GM18507 (cell line): ENCODE data around the gene HIP1R.
"Not testable (repeated sequence)": the region's sequence is repeated elsewhere in the genome, so short reads cannot be mapped to it uniquely, and the experiment has no call there.

ENCODE experiments used
- DNase-seq: peaks from one replicate; pipeline ENCODE4 v3.0.0; 2011; ENCODE audit warnings: low read depth; ENCODE audit not compliant: insufficient read length; ENCODE audit errors: extremely low spot score
- FAIRE-seq: peaks from 2 replicates; lab custom pipeline; 2011; peaks lifted over from hg19 to GRCh38; lab: Jason Lieb, UNC

The HIP1R gene

DNA sequence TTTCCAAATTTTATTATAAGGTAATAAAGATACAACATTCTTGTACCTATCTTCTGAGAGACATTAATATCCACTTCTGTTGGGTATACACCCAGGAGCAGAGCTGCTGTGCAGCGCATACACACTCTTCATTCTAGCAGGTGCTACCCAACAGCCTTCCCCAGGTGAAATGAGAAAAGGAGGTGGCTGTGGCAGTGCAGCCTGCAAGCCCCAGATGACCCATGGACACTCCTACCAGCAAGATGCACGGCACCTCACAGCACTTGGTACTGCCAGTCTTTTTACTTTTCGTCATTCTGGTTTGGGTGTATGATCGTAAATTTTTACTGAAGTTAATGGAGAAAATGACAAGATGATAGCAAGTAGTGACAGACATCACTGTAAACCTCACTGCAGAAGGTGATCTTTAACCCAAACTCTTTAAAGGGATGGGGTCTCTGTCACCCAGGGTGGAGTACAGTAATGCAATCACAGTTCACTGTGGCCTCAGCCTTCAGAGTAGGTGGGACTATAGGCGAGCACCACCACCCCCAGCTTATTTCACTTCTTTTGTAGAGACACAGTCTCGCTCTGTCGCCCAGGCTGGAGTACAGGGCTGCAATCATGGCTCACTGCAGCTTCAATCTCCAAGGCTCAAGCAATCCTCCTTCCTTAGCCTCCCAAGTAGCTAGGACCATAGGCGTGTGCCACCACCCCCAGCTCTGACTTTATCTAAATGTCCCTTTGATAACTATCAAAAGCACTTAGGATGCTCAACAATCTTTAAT, 34.1 kb downstream of the HIP1R start:
- DNase-seq (no peak), FAIRE-seq (no peak)

DNA sequence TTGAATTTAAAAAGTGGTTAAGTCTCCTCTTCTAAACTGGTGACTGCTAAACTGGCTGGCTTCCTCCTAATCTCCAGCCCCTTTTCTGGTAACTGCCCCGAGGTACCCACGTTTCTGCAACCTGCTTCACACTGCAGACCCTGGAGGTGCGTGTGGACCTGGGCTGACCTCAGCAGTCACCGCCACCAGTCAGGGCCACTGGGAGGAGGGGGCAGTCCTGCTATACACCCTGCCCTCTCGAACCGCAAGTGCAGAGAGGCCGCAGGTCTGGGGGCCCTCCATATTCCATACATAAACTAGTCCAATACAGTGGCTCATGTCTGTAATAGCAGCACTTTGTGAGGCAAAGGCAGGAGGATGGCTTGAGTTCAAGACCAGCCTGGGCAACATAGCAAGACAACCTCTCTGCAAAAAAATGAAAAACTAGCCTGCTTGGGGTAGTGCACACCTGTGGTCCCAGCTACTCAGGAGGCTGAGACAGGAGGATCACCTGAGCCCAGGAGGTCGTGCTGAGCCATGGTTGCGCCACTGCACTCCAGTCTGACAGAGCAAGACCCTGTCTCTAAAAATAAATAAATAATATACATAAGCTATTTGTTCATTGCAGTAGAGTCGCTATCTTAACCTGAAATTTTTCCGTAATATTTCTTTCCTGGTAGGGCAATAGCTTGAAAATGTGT, 35.0 kb downstream of the HIP1R start:
- DNase-seq (no peak), FAIRE-seq (no peak)

DNA sequence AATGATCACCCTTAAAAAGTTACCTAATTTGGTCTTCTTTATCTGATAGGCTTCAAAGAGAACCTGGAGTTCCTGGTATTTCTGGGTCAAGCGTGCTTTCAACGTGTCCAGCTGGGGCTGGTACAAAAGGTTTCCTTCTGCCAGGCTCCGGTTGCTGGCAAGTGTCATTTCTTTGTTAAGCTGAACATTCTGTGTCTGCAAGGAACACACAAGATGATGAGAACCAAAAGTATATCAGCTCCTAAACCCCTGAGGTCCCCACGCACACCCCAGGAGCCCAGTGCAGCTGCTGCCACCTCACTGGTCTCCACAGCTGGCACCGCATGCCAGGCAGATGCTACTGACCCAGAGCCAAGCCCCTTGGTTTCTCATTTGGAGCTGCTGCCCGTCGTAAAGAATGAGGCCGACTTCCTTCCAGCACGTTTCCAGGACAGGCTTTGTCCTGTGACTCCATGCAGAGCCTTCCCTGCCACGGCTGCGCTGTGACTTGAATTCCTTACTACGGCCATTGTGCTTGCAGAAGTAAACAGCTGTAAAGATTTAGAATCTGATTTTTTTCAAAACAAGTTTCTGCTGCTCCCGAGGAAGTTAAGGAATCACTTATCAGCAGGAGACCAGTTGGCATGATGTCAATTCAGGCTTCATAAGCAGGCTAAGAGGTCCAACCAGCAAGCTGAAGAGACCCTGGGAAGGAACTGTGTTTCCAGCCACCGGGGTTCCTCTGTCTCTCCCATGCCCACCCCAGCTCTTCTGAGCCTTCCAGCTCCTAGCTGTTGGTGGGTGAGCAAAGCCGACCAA, 35.8 kb downstream of the HIP1R start:
- no peak for DNase-seq
- FAIRE-seq = peak; percentile 9

DNA sequence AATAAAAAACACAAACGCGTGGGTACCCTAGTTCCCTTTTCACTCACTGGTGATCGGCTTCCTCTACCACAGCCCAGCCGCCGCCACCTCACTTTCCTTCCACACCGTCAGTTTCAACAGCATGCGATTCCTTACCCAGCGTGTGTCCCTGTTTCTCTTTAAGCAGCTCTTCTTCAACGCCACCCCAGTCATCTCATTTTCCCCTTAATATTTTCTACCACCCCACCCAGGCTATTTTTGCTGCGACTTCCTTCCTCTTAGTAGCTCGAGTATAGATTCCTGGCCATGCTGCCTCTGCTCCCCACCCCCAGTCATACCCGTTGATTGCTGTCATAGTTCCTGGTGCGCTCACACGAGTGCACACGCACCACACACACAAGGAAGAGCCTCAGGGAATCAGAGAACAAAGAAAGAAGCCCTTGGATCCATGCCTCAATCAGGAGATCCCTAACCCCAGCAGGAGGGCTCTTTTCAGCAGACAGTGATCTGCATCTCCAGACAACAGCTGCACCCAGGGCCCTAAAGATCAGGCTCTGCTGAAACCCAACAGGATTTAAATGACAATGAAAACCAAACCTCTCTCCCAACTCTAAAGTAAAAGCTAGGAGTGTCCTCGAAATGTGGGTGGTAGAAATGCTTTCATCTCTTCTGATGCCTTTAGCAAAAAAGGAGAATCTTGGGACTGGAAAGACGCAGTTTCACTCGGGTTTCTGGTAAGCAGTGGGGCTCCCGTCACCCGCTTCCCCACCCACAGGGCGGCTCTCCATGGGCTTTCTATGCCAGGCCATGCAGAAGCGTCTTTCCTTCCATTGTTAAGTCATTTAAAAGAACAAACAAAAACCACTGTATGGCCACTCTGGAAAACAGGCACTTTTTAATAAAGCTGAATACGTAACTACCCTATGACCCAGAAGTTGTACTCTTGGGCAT, 36.9 kb downstream of the HIP1R start:
- no peak for DNase-seq
- peak; percentile 75 for FAIRE-seq

DNA sequence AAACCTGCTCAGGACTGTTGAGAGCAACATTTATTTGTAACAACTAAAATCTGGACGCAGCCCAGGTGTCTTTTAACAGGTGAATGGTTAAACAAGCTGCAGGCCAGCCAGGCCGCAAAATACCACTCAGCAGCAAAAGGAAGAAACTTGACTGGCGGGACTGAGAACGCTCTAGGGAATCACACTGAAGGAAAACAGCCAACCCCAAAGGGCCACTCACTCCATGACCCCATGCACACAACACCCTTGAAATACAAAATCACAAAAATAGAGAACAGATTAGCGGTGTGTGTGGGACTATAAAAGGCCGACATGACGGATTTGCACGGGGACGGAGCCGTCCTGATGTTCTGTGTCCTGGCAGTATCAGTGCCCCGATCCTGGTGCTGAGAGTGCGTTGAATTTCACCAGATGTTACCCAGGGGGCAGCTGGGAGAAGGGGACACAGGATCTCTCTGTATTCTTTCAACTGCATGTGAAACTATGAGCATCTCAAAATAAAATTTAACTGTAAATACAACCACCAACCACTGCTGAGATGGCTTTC, 37.6 kb downstream of the HIP1R start:
- no peak for FAIRE-seq
- DNase-seq = no peak

DNA sequence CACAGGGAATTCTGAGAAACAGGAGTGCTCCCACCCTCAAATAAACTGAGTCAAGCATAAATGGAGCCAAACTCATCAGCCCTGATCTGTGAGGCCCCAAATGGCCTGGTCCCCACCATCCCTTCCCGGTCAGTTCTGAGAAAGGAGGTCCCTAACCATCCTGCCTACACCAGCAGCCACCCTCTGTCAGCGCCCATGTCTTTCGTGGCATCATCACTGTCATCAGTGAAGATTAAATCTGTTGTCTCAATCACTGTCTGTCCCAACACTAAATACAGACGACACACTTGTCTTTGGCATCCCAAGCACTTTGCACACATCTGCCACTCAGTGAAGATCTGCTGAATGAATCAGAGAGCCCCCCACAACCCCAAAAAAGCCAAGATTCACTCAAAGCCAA, 38.3 kb downstream of the HIP1R start:
- no peak for FAIRE-seq
- DNase-seq = no peak

DNA sequence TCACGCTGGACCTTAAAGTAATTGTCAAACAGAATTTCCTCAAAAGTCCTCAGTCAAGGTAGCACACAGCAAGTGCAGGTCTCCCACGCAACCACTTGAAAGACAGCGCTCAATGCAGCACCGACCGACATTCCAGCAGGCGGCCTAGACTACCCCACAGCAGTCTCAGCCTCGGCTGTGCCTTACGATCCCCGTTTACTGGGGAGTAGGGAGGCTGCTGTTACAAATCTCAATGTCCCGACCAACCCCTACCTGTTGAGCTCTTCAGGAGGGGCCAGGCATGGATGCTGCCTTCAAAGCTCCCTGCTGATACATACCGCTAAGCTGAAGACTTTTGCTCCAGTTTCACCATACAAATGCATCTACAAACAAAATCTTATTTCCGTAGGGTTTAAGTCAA, 38.8 kb downstream of the HIP1R start:
- FAIRE-seq (no peak), DNase-seq (no peak)

DNA sequence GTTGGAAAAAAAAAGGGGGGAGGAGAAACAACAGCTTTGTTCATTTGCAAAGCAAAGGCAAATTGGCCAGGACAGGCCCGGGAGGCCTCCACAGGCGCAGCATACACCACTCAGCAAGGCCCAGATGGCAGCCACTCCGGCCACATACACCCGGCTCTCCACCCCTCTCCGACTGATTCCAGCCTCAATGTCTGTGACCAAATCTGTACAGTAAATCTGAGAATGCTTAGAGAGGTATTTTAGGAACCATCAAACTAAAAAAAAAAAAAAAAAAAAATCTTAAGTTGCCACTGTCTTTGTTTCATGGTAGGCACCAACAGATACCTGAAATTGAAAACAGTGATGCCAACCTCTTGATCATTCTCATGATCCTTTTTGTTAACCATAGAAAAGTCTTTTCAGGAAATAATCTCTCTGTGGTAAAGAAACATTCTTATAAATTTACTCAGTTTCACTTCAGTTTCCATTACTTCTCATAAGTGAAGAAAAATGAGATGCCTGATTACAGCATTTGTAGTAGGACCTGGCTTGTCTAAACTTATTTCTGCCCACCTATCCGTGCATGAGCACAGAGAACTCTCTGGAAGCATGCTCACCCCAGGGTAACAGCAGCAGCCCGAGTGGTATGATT, 40.4 kb downstream of the HIP1R start:
- DNase-seq (no peak), FAIRE-seq (peak; percentile 70)

DNA sequence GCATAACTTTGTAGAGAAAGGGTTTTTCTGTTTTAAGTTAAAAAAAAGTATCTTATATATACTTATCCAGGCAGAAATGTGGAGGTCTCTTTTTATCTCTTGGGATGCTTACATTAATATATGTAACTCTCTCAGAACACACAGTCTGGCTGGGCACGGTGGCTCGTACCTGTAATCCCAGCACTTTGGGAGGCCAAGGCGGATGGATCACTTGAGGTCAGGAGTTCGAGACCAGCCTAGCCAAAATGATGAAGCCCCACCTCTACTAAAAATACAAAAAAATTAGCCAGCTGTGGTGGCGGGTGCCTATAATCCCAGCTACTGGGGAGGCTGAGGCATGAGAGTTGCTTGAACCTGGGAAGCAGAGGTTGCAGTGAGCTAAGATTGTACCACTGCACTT, 41.0 kb downstream of the HIP1R start:
- not testable (repeated sequence) for FAIRE-seq, DNase-seq

DNA sequence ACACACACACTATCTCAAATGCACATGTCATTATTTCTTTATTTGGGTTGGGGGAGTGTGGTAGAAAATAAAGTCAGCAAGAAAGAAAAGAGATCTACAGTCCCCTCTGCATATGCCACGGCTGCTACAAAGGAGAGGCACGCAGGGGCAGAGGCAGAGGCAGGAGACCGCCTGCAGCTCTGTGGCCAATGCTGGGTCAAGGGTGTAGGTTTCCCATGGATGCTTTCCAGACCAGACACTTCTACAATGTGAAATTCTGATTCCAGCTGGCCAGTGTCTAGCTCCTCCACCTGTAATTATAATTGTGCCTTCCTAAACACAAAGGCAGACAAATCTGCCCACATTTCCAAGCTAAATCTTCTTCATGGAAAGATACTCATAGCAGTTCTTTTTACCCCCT, 41.5 kb downstream of the HIP1R start:
- no peak for DNase-seq

DNA sequence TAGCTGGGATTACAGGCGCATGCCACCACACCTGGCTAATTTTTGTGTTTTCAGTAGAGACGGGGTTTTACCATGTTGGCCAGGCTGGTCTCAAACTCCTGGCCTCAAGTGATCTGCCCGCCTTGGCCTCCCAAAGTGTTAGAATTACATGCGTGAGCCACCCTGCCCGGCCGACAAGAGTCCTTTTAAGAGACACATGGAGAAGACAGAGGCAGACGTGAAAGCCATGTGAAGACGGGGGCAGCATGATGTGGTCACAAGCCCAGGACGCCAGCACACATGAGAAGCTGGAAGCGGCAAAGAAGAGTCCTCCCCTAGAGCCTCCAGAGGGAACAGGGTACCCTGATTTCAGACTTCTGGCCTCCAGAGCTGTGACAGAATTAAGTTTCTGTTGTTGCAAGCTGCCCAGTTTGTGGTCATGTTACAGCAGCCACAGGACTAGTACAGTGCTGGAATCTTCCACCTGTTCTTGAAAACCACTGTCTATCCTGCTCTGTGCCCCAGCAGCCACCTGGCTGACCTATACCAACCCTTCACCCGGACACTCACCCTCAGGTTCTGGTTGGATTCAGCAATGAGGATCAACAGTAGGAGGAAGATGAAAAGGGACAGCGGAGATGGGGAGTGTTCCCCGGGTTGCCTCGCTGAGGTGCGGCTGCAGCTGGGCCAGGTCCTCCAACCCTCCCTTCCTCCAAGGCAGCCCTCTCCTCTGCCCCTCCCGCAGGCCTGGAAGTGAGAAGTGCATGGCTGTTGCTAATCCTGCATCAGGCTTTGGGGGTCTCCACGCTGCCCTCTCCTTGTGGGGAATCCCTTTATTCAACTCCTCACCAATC, 43.7 kb downstream of the HIP1R start:
- FAIRE-seq = no peak
- DNase-seq = no peak

More for the DNA sequence above, 41.5 kb downstream of the HIP1R start:
- no peak for FAIRE-seq

DNA sequence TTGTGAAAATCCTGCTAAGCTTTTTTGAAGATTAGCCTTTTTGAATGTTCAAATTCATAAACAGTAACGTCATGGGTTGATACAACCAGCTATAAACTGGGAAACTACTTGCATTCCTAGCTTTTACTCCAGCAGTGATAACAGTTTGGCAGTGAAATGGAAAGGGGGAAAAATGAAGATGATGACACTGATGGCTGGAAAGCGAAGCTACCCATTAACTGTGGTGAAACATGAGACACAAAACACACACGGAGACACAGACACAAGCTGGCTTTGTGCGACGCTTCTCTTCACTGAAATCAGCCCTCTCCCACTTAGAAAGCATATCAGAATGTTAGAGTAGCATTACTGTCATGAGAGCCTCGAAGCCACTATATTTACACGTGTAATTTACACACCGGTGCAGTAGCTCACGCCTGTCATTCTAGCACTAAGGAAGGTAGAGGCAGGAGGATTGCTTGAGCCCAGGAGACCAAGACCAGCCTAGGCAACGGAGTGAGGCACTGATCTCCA, 45.0 kb downstream of the HIP1R start:
- no peak for FAIRE-seq
- no peak for DNase-seq

DNA sequence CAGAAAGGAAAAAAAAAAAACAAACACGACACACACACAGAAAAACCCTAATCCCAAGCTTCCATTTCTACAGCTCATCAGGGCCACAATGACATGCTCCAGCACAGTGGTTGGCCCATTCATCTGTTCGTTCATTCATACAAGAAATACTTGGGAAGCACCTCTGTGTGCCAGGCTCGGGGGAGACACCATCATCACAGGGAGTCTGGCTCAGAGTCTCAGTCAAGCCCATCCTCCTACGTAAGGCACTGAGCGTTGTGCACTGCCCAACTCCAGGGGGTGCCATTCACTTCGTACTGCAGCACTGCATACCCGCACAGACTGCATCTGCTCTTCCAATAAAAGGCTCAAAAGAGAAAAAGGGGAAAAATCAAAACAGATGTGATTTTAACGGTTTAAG, 45.4 kb downstream of the HIP1R start:
- FAIRE-seq = no peak

DNA sequence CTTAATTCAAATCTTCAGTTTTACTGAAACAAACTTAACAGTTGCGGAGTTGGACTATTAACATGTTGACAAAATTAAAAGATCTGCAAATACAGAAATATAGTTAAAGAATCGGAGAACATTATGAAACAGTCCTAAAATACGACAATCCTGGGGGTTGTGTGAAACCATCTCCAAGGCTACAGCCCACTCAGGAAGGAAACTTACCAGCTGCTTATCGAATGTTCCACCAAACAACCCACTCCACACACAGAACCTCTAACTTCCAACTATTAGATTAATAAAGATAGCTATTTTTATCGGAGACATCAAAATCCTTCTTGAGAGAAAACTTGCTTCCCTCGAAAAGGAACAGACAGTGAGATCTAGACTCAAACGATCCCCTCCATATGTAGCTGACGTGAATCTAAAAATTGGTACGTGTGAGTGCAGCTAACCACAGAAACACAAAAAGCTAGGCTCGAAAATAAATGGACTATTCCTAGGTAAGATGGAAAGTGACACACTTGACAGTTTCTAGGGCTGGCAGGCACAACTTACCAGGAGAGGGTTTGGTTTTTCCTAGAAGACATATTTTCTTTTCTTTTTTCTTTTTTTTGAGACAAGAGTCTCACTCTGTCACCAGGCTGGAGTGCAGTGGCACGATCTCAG, 47.8 kb downstream of the HIP1R start:
- no peak for DNase-seq
- FAIRE-seq = no peak

More for the DNA sequence above, 45.4 kb downstream of the HIP1R start:
- DNase-seq = no peak

DNA sequence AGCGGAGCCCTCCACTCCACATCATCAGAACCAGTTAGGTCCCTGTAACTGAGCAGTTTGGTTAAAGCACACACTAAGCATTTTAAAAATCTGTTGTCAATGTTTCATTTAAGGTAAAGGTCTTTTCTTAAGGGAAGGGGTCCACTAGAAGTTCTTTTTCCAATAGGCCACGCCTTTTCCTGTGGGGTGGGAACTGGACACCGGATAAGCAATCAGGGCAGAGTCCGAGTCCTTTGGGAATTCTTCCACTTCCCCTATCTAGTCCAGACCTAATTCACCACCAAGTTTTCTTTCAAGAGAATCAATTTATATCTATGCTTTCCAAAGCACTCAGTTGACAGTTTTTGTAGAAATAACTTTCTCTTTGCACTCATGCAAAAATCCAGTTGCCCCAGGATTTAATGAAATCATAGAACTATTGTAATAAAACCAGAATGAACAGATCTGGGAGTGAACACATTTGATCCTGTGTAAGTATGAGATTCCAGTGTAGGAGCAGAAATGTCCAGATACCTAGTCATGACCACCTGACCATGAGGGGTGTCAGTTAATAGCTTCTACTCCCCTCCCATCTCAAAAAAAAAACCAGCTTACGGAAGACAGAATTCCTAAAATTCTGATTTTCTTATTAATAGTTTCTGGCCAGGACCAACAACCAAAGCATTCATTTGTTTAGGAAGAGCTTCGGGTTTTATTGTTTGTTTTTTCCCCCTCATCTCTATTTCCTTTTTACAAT, 49.0 kb downstream of the HIP1R start:
- FAIRE-seq (no peak), DNase-seq (no peak)

DNA sequence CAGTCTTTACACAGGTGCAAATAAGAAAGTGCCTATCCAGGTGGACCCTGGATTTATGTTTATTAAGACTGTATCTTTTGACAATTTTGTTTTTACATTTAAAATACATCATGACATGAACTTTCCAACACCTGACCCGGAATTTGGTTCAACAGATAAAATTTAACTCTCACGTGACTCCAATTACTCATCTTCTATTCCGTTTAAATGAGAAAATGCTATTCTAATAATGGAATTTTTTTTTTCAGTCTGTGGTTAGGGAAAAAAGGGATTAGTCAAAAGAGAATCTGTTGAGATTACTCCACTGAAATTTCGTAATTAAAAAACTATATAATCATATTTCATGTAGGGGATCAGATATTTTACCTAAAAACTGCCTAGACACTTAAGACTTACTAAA, 49.6 kb downstream of the HIP1R start:
- no peak for FAIRE-seq
- DNase-seq = no peak

DNA sequence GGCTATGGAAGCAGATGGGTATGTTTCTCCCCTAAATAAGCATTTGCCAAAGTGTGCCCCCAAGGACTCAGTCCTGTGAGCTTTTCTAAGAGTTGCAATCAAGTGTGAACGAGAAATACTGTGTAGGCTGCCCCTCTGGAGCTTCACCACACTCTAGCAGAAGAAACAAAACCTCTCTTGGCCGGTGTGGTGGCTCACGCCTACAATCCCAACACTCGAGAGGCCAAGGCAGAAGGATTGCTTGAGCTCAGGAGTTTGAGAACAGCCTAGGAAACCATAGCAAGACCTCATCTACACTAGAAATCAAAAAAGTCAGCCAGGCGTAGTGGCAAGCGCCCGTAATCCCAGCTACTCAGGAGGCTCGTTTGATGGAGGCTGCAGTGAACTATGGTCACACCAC, 50.9 kb downstream of the HIP1R start:
- DNase-seq = no peak
- FAIRE-seq = no peak
